ENCODE results near the gene CCL20. TPM values are rescaled to one million over a fixed set of nuclear protein-coding genes. Genes with fewer than 3 reads are reported as not detected.

Gene CCL20
- total and polyA plus RNA-seq, 2 of the 13 experiments (the other 11 are each of a cell fraction or from before 2014, with no cell fraction given), result 223 to 903 TPM

GRCh38 chr2:227783404-227784138 lies 30.1 kb upstream of the CCL20 start:
- ChIA-PET POLR2A (interaction anchor here (1.4 kb wide), 1 partner anchor 30 kb away, joined by 5 read pairs; the partner anchor contains the start of gene CCL20), CTCF (ENCODE audit: low intra/inter-chr PET ratio, low total read pairs) (no interaction called here)
- in situ Hi-C loops (cut with HindIII; ENCODE audit: extremely low pct_ligation_motif_present, low pct_unique_long_range_greater_than_20kb) (no loop called here), intact Hi-C loops (cut with micrococcal nuclease; ENCODE audit: unreplicated experiment) (no loop called here)
- Histone ChIP-seq H4K20me1 (ENCODE audit: insufficient read depth, low read length) (no peaks in the 10 kb centered on the region), H3K36me3 (replicated peaks in 1 of 2; ENCODE audit: control insufficient read depth in 1 of 2, insufficient read depth in 2 of 2, low read length in 2 of 2) (no peaks in the 10 kb centered on the region), H3K4me3 (replicated peaks in 1 of 3; ENCODE audit: insufficient read depth in 1 of 3, low read depth in 2 of 3, low read length in 3 of 3) (no peak overlapping the region), H3K9ac (ENCODE audit: insufficient read depth, low read depth, low read length) (no peak overlapping the region), H3K27ac (ENCODE audit: extremely low read length, insufficient read depth, low read length) (no peak overlapping the region), H2AFZ (ENCODE audit: low read length) (no peak overlapping the region), H3K79me2 (ENCODE audit: insufficient read depth, low read length) (no peaks in the 10 kb centered on the region), H3K4me1 (ENCODE audit: insufficient read depth, low read length) (peaks cover 22% of the 10 kb centered on the region), H3K27me3 (ENCODE audit: control insufficient read depth in 1 of 2, insufficient read depth in 2 of 2, low read length in 2 of 2) (peaks cover 0 to 9% of the 10 kb centered on the region in 2 experiments; a peak in 3 of 5 replicates), H3K4me2 (ENCODE audit: low read depth, low read length) (no peak overlapping the region), H3K9me3 (ENCODE audit: low read length) (no peaks in the 10 kb centered on the region)
- FAIRE-seq (no peak), ATAC-seq (no peak), DNase-seq (ENCODE audit: low spot score) (no peak)
- 64% methylated on average over 12 of the region's 12 CpGs for WGBS (ENCODE audit: low lambda C conversion rate)
- no peak for TF ChIP-seq MYC (CRISPR knock-in tag; IDR thresholded peaks at IDR 0.05; ENCODE audit: borderline replicate concordance)
- TF ChIP-seq HNRNPLL (IDR thresholded peaks at IDR 0.05; ENCODE audit: low read depth, low read length, poor library complexity, severe bottlenecking), result no peak
- no peak for TF ChIP-seq PAWR (CRISPR knock-in tag; IDR thresholded peaks at IDR 0.05; ENCODE audit: borderline replicate concordance)
- TF ChIP-seq CTCF (CRISPR knock-in tag; IDR thresholded peaks at IDR 0.05), result no peak
- no peak for TF ChIP-seq KAT8 (CRISPR knock-in tag; IDR thresholded peaks at IDR 0.05)
- no peak for TF ChIP-seq ZNF768 (CRISPR knock-in tag; IDR thresholded peaks at IDR 0.05)
- no peak for TF ChIP-seq ZNF747 (CRISPR knock-in tag; IDR thresholded peaks at IDR 0.05; ENCODE audit: borderline replicate concordance)
- no peak for TF ChIP-seq NPAS2 (CRISPR knock-in tag; IDR thresholded peaks at IDR 0.05; ENCODE audit: borderline replicate concordance)
- no peak for TF ChIP-seq HNF4G (IDR thresholded peaks at IDR 0.05; ENCODE audit: borderline replicate concordance, low read depth, low read length)
- no peak for TF ChIP-seq HNF4G (CRISPR knock-in tag; IDR thresholded peaks at IDR 0.05; ENCODE audit: borderline replicate concordance, low read depth)
- no peak for TF ChIP-seq MXD4 (CRISPR knock-in tag; IDR thresholded peaks at IDR 0.05)
- TF ChIP-seq ZNF564 (CRISPR knock-in tag; IDR thresholded peaks at IDR 0.05), result no peak
- TF ChIP-seq TOE1 (CRISPR knock-in tag; IDR thresholded peaks at IDR 0.05), result no peak
- TF ChIP-seq HOXA5 (CRISPR knock-in tag; IDR thresholded peaks at IDR 0.05), result no peak
- BruUV-seq (replicated peaks), result no TSS peak
